CD4-positive, alpha-beta T cell treated with Interleukin-1 beta for 1 hour (primary cell): ENCODE measurements around the gene CDCA8.
"Not testable (repeated sequence)": the region's sequence is repeated elsewhere in the genome, so short reads cannot be mapped to it uniquely, and the experiment has no call there.

Source experiments
- DNase-seq, 2 donors: peaks; one replicate each; pipeline ENCODE4 v3.0.0-alpha.2; 2020 to 2022

Gene CDCA8

DNA sequence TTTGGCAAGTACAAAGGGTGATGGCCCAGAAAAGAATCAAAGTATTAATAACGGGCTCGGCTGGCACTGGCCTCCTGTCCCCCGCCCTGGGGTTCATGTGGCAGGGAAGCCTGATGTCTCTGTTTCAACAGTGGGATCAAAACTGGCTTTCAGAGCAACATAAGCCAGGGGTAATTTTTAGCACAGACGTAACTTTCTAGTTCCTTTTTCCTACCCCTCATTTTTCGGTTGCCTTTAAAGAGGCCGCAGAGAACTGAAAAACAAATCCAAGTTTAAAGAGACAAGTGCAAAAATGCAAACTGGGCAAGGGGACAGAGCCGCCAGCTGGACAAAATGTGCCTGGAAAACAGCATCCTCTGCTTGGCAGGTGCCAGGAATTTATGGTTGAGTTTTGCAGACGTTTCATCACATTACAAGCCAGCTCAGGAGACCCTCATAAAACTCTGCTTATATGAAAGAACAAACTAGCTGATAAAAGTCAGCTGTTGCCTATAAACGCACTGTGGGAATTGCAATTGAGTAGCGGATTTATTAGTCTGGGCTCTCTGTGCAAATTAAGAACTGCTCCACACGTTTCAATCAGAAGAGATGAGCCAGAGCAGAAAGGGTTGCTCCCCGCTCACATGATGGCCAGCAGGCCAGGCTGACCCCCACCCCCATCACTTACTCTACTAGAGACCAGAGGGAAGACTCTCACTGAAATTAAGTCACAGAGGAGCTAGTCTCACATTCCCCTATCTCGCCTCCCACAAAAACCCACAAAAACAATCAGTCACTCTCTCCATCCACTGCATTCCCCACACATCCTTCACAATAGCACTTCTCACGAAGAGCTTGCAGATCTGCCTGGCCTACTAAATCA, 15.8 kb upstream of the CDCA8 start:
- no peak for DNase-seq

DNA sequence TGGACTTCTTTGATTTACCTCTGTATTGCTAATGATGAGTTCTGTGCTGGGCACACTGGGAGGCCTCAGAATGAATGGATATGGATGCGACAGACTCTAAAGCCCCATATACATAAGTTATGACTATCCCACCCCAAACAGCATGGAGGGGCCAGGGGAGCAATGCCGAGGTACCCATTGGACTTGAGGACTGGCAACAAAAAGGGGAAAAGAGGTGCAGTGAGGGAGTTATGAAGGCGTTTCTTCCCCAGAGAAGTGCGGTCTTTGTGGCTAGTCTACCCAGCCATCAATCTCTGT, 15.2 kb upstream of the CDCA8 start:
- DNase-seq = no peak

DNA sequence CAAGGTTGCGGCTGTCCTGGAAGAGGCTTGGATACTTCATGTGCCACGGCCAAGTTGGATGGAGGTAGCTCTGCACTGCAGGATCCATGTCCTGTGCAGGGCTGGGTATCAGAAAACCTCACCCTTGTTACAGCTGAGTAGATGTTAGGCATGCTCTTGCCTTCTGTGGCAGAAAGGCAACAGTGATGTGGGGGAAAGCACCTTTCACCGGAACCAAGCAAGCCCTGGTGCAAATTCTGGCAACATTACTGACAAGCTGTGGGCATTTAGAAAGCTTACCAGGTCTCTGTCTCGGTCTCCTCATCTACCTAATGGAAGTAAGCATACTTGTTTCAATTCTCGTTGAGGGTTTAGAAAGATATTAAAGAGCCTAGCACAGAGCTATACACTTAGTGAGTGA, 14.5 kb upstream of the CDCA8 start:
- DNase-seq = no peak

DNA sequence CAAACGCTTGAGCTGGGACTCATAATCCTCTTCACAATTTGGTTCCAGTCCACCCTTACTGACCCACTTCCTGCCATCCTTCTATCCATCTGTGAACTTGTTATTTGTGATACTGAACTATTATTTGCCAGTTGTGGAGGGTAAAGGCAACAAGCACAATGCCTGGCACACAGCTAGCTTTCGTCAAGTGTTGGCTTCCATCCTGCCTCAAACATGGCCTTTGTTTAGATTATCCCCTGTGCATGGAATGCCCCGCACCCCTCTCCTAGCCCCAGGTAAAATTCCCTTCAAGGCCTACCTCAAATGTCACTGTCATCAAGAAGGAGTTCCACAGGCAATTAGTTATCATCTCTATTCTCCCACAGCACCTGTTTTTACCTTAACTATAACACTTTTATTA, 11.4 kb upstream of the CDCA8 start:
- no peak for DNase-seq

DNA sequence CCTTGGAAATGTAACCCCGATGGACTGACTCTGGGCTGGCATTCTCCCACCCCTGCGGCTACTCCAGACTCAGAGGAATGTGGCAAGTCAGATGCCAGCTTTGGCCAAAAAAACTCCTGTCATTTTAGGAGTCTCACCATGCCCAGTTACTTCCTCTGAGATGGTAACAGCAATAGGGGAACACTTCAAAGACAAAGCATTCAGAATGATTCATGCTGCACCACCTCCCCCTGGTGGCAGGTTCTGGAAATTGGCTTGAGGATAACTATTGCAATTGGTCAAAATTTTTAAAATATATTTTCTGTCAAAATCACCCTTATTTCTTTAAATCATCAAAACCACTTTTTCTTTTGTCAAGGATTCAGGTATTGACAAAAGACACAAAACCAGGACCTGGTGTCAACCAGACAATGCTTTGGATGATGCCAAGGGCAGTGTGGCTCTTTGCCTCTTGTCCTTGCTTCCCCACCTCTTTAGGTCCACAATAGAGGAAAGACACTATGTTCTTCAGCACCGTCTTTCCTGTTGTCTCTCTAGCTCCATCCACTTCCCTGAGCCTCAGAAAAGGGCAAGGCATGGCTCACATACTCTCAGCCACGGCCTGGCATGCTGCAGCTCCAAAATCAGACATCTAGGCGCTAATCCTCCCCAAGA, 9.9 kb upstream of the CDCA8 start:
- DNase-seq = peak; percentile 72 to 79

DNA sequence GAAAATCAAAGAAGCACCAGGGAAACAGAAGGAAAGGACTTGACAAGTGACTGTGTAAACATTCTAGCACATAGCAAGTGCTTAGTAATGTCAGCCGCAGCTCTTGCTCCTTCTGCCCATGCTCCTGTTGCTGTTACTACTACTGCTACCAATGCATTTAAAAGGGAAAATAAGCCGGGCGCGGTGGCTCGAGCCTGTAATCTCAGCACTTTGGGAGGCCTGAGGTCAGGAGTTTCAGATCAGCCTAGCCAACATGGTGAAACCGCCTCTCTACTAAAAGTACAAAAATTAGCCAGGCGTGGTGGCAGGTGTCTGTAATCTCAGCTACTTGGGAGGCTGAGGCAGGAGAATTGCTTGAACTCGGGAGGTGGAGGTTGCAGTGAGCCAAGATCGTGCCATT, 8.1 kb upstream of the CDCA8 start:
- not testable (repeated sequence) for DNase-seq

DNA sequence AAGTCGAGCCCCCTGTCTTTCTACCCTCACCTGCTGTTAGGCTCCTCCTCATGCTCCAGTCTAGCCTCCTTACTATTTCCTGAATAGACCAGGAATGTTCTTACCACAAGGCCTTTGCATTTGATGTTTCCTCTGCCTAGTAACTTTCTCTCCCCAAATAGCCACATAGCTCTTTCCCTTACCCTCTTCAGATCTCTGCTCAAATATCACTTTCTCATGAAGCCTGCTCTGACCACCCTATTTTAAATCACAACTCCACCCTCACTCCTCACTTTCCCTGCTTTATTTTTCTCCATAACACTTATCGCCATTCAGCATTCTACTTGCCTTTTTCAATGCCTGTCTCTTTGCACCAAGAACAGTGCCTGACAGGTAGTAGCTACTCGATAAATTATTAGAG, 6.6 kb upstream of the CDCA8 start:
- no peak for DNase-seq

DNA sequence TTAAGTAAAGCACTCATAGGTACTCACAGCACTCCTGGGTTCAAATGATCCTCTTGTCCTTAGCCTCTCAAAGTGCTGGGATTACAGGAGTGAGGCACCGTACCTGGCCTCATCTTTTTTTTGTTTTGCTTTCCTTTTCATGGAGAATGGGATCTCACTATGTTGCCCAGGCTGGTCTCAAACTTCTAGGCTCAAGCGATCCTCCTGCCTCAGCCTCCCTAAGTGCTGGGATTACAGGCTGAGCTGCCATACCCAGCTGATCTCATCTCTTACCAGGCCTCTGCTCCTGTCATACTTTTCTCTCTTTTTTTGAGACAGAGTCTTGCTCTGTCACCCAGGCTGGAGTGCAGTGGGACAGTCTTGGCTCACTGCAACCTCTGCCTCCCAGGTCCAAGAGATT, 4.6 kb upstream of the CDCA8 start:
- not testable (repeated sequence) for DNase-seq

DNA sequence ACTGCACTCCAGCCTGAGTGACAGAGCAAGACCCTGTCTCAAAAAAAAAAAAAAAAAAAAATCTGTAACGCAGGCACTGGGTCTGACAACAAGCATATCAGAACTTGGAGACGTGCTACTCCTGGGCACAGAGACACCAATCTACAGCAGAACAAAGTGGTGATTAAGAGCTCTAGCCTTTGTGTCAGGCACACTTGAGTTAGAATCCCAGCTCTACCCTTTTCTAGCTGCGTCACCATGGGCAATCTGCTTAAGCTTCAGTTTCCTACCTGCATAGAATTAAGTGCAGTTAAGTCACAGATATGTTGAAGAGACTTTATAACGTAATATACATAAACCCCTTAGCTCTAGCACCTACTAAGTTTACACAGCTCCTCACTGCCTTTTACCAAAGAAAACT, 3.4 kb upstream of the CDCA8 start:
- DNase-seq = no peak

DNA sequence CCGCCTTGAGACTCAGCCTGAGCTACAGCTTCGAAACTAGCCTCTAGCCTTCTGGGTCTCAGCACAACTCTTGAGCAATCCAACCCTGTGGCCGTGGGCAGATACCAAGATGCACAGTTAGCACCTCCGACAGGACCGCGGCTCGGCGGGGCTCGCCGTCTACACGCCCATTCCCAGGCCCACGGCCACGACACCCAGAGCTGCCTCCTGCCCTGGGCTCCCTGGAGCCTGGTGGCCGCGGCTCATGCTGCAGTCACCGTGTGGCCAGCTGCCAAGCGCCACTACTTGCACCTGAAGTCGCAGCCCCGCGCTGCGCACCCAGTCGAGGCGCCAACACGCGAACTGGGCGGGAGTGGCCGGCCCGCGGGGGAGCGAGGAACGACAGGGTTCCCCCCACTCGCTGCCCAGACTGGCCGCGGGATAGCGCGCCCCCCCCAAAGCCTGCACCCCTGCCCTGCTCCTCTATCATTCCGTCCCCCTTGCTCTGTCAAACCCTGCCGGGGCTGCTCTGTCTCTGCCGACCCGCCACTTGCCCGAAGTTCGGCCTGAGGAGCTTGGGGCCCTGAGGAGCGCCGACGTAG, 729 bp upstream of the CDCA8 start:
- peak in 1 of 2 donors; percentile 6 for DNase-seq

DNA sequence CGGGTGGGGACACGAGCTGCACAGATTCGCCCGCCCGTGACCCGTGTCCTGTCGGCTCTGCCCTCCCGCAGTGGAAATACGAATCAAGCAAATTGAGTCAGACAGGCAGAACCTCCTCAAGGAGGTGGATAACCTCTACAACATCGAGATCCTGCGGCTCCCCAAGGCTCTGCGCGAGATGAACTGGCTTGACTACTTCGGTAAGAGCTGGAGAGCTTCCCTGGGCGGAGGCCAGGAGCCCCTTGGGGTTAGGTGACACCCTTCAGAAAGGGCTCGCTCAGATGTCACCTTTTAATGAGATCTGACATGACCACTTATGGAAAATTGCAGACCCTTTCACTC, 489 bp downstream of the CDCA8 start:
- DNase-seq = no peak

DNA sequence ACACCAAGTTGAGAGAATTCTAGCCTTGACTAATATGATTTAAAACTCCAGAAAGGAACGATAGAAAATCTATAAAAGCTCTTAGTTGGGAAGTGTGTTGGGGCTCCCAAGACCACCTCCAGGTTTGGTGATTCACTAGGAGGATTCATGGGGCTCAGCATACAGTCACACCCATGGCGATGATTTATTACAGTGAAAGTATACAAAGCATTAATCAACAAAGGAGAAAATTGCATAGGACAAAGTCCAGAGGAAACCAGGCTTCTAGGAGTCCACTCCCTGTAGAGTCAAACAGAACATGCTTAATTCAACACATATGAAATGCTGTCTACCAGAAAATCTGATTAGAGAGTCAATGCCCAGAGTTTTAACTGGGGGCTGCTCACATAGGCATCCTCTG, 4.8 kb downstream of the CDCA8 start:
- DNase-seq = no peak

DNA sequence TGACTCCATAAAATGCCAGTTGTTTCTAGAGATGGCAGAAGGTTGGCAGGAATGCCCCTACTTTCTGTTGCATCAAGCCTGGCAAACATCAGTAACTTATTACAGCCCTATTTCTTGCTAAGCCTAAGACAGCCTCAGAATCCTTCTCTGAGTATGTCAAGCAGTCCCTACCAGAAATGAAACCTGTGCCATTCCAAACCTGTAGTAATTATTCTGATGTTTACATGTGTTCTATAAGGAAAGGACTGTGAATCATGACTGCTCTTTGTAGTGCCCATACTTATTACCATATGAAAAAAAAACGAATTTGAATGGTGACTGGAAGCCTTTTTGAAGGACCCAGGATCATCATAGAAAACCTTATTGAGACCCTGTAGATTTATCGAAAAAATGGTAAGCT, 5.4 kb downstream of the CDCA8 start:
- no peak for DNase-seq

DNA sequence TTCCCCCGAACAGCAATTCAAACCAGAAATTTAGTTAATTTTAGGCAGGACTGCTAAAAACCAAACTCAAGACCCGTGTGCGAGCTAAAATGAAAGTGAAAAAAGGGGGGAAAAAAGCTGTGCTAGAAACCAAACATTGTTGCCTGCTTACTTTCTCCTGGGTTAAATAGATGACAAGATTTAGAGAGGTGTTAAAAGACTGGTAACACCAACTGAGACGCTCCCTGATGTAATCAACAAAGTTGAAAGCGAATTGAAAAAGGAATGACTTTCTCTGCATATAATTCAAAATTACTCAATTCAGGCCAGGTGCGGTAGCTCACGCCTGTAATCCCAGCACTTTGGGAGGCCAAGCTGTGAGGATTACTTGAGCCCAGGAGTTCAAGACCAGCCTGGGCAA, 6.8 kb downstream of the CDCA8 start:
- peak in 1 of 2 donors; percentile 25 for DNase-seq

DNA sequence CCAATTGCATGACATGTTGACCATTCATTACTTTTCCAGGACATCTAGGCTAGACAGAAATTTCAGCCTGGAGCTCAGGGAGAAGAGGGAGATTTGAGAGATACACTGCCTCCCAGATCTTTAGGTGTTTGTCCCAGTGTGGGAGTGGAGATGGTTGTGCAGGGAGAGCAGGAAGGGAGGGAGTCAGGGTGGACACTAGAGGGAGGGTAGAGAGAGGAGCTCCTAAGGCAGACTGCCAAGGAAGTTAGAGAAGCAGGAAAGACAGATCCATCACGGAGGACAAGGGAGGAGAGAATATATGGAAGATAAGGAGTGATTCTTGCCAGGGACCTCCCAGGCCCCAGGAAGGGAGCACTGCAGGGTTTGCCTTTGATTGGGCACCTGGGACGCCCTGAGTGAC, 8.7 kb downstream of the CDCA8 start:
- no peak for DNase-seq

DNA sequence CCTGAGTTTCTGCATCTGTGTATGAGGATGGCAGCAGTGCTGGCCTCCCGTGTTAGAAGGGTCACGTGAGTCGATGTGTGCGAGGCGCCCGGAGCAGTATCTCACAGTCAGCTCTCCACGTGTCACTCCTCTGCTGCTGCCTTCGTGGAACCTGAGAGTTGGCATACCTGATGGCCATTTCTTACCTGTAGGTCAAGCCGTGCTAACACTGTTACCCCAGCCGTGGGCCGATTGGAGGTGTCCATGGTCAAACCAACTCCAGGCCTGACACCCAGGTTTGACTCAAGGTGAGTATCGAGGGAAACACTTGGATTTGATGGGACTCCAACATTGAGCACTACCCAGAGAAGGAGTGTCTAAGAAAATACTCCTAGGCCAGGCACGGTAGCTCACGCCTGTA, 10.7 kb downstream of the CDCA8 start:
- no peak for DNase-seq

DNA sequence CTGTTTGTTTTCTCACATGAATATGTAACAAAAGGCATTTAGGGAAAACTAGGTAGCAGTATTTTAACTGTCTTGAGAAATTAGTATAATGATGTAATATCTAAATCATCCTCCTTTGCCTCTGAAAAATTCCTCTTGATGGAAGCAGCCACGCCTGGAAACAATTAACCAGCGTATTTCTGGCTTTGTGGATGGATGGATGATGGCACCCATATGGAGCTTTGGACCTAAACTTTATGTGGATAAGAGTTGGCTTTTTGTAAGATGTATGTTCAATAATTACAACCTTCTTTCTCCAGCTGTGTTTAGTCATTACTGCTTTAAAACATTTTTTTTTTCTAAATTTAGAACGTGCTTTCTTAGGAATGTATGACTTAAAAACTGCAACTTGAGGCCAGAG, 12.7 kb downstream of the CDCA8 start:
- DNase-seq = no peak

DNA sequence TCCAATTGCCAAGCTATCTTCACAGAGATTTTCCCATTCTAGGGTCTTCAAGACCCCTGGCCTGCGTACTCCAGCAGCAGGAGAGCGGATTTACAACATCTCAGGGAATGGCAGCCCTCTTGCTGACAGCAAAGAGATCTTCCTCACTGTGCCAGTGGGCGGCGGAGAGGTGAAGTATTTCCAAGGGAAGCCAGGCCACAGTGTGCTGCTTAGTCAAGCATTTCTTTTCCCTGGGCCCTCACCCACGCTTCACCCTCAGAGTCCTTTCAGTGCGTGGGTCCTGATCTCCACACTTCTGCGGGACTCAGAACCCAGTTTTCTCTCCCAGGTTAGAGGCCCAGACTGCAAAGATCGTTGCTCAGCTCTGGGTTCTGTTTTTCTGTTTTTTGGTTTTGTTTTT, 13.1 kb downstream of the CDCA8 start:
- DNase-seq = no peak

DNA sequence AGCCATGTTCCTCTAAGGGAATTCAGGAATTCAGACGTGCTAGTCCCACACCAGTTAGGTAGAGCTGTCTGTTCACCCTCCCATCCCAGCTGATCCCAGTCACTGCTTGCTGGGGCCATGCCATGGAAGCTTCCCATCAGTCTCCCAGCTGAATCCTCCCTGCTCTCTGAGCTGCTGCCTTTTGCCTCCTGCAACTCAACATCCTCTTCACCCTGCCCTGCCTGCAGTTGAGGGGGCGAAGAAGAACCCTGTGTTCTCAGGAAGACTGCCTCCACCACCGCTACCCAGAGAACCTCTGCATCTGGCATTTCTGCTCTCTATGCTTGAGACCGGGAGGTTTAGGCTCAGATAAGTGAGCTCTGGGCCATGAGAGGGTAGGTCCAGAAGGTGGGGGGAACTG, 16.2 kb downstream of the CDCA8 start:
- no peak for DNase-seq

DNA sequence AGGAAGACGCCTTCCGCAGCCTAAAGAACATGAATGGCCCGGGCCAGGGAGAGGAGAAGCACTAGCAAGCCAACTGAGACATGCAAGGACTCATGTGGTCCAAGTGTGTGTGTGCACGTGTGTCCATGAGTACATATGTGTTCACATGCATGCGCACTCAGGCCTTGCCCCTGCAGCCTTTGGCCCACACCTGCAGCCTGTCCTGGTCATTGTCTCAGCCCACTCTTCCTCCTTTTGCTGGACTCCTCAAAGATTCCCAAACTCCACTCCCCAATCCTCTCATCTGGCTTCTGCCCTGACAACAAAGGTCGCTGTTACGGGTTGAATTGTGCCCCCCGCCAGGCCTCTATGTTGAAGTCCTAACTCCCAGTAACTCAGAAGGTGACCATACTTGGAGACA, 21.9 kb downstream of the CDCA8 start:
- DNase-seq = no peak

DNA sequence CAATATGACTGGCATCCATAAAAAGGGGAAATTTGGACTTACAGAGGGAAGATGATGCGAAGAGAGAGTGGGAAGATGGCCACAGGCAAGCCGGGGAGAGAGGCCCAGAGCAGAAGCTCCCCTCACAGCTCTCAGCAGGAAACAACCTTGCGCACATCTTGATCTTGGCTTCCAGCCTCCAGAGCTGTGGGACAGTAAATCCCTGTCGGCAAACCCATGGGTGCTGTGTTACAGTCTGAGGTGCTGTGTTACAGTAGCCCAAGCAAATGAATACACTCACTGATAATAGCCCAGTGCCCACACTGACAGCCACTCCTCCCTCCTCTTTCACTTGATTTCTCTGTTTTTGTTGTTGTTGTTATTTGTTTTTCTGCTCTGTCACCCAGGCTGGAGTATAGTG, 22.4 kb downstream of the CDCA8 start:
- DNase-seq = no peak

DNA sequence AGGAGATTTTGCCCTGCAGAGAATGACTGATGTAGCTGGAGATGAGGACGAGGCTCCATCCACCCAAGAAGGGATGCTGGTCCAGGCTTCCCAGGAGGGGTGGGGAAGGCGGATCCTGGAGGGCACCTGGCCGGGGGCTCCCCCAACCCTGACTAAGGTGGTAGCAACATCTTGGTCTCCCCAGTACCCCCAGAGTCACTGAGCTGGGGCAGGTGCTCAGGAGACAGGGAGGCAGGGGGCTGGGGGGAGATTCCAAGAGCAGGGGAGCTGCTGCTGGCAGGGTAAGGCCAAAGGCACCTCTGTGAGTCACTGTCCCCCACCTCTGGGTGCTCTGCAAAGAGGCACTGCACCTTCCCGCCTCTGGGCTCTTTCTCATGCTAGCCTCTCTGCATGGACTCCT, 24.0 kb downstream of the CDCA8 start:
- DNase-seq = no peak

DNA sequence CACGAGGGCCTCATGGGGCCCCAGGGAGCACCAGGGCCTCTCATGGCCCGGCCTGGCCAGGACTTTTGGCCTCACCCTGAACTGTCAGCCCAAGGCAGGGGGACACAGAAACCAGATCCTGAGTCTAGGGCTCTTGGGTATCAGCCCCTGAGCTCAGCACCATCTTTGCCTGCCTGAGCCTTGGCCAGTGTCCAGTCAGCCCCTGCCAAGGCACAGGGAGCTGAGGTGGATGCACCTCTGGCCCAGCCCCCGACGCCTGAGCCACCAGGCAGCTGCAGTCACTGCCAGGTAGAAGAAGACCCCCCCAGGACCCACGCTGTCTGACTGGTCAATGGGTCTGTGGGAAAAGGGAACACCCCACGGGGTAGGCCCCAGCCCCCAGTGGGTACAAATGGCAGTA, 25.3 kb downstream of the CDCA8 start:
- DNase-seq = no peak

DNA sequence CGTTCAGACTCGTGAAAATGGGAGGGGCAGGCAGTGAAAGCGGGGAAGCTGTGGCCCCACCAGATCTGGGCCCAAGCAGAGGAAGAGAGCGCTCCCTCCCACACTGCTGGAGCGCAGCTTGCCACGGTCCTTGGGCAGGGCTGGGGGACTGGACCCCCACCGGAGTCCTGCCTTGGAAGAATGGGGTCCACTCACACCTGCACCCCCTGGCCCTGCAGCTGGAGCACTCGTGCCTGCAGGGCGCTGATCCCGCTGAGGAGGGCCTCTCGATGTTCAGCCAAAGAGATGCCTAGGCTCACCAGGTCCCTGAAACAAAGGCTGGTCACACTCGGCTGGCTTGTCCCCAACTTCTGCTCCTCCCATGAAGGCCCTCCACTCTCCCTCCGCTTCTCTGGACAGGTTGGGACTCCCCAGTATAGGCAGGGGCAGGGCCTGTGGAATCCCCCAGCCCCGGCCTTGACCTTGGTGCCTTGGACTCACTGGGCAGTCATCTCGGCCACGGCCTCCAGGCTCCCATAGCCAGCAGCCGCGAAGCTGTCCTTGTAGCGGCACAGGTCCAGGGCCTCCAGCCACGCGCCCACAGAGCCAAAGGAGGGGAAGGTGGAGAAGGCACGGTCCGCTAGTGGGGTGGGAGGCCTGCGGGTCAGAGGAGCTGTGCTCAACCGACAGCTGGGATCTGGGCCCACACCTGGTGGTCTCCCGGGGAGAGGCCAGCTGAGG, 26.0 kb downstream of the CDCA8 start:
- no peak for DNase-seq
